SJSA1 (cell line): ENCODE results near the gene CDADC1. TPM values are rescaled to one million over a fixed set of nuclear protein-coding genes. Genes with fewer than 3 reads are reported as not detected.

ENCODE experiments used
- DNase-seq, 2 experiments: peaks; one replicate each; pipeline ENCODE4 v3.0.0-alpha.2; 2015 to 2020; ENCODE audit warnings: low spot score in 2 of 2, low read depth in 1 of 2
- H3K27ac ChIP-seq: fragments of 250-450 bp; sonication (Bioruptor Pico); 2 replicates; pipeline ENCODE4 v1.5.1; 2020; ENCODE audit warnings: mild to moderate bottlenecking, moderate library complexity
- H3K27me3 ChIP-seq: fragments of 250-450 bp; sonication (Bioruptor Pico); replicated peaks from 2 replicates; pipeline ENCODE4 v1.5.1; 2020; ENCODE audit warnings: mild to moderate bottlenecking, moderate library complexity
- H3K36me3 ChIP-seq: fragments of 250-450 bp; sonication (Bioruptor Pico); 2 replicates; pipeline ENCODE4 v1.5.1; 2020; ENCODE audit warnings: mild to moderate bottlenecking
- H3K4me1 ChIP-seq: fragments of 250-450 bp; sonication (Bioruptor Pico); replicated peaks from 2 replicates; pipeline ENCODE4 v1.6.1; 2021; ENCODE audit warnings: mild to moderate bottlenecking
- H3K4me3 ChIP-seq: fragments of 250-450 bp; sonication (Bioruptor Pico); 2 replicates; pipeline ENCODE4 v1.5.1; 2020; ENCODE audit warnings: mild to moderate bottlenecking
- H3K9me3 ChIP-seq: fragments of 250-450 bp; sonication (Bioruptor Pico); replicated peaks from 2 replicates; pipeline ENCODE4 v1.5.1; 2020; ENCODE audit warnings: mild to moderate bottlenecking
- total RNA-seq: library from RNA; depleted of rRNA; stranded (reverse); fragments of >200 nt; shearing (Covaris generic); gene quantifications from 2 replicates; pipeline ENCODE4 v1.2.3, GENCODE V29; 2014

CDADC1 gene
- total RNA-seq, 1 experiment from 2014 or later, result 4.6 TPM

DNA sequence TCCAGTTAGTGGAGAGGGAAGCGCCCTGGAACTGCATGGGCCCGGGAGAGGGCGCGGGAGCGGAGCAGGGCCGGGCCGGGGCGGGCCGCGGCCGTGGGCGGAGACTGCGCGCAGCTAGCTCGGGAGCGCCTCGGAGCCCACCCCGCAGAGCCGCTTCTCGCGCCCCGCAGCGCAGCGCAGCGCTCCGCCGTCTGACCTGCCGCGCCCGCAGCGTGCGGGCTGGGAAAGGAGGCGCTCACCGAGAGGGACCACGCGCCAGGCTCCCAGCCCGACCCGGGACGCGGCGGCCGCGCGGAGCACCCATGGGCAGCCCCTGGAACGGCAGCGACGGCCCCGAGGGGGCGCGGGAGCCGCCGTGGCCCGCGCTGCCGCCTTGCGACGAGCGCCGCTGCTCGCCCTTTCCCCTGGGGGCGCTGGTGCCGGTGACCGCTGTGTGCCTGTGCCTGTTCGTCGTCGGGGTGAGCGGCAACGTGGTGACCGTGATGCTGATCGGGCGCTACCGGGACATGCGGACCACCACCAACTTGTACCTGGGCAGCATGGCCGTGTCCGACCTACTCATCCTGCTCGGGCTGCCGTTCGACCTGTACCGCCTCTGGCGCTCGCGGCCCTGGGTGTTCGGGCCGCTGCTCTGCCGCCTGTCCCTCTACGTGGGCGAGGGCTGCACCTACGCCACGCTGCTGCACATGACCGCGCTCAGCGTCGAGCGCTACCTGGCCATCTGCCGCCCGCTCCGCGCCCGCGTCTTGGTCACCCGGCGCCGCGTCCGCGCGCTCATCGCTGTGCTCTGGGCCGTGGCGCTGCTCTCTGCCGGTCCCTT, 27.5 kb upstream of the CDADC1 start, which contains the start of gene MLNR:
TSS of gene MLNR (plus strand) at position 303 of the 820 bp plus-strand sequence. CDS start at position 303, 0 bp downstream.
- Histone ChIP-seq H3K27ac (no peak within 1 kb of the TSS), H3K4me3 (peak within 1 kb of the TSS; percentile 55), H3K9me3 (peaks cover 6% of the 10 kb centered on the region), H3K36me3 (no peaks in the 10 kb centered on the region), H3K4me1 (peaks cover 13% of the 10 kb centered on the region), H3K27me3 (peaks cover 37% of the 10 kb centered on the region)
- peak; percentile 44 to 47 for DNase-seq

DNA sequence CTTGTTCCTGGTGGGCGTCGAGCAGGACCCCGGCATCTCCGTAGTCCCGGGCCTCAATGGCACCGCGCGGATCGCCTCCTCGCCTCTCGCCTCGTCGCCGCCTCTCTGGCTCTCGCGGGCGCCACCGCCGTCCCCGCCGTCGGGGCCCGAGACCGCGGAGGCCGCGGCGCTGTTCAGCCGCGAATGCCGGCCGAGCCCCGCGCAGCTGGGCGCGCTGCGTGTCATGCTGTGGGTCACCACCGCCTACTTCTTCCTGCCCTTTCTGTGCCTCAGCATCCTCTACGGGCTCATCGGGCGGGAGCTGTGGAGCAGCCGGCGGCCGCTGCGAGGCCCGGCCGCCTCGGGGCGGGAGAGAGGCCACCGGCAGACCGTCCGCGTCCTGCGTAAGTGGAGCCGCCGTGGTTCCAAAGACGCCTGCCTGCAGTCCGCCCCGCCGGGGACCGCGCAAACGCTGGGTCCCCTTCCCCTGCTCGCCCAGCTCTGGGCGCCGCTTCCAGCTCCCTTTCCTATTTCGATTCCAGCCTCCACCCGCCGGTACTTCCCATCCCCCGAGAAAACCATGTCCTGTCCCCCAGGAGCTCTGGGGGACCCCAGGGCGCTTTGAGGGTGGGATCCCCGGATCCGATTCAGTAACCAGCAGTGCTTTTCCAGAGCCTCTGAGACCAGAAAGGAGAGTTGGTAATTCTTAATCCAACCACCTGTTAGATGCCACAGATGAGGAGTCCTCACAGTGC, 26.7 kb upstream of the CDADC1 start:
- H3K4me3 ChIP-seq, result peak overlapping the region; percentile 55
- peaks cover 13% of the 10 kb centered on the region for H3K4me1 ChIP-seq
- H3K27me3 ChIP-seq, result peaks cover 37% of the 10 kb centered on the region
- no peaks in the 10 kb centered on the region for H3K36me3 ChIP-seq
- DNase-seq, result no peak
- H3K27ac ChIP-seq, result no peak overlapping the region
- H3K9me3 ChIP-seq, result peaks cover 6% of the 10 kb centered on the region

DNA sequence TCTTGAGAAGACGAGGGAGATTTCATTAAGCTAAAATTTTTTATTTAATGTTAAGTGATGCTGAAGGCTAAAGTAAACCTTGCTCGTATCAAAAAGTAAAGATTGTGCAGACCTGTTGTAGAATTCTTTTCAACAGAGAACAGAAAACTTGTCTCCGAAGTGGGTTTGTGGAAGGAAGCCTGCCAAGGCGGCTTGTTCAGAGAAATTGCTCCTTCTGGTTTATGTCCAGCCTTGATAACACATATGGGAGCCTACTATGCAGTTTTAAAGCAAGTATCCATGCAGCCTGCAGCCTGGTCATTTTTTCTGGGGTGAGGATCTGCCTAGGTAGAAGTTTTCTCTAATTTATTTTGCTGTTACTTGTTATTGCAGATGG, 26.1 kb upstream of the CDADC1 start:
- Histone ChIP-seq H3K9me3 (peaks cover 6% of the 10 kb centered on the region), H3K27ac (no peak overlapping the region), H3K4me3 (no peak overlapping the region), H3K4me1 (peaks cover 13% of the 10 kb centered on the region), H3K36me3 (no peaks in the 10 kb centered on the region), H3K27me3 (peaks cover 37% of the 10 kb centered on the region)
- no peak for DNase-seq

- no peaks in the 10 kb centered on the region for H3K36me3 ChIP-seq
- peaks cover 28% of the 10 kb centered on the region for H3K27me3 ChIP-seq
- peaks cover 6% of the 10 kb centered on the region for H3K4me1 ChIP-seq
- peaks cover 6% of the 10 kb centered on the region for H3K9me3 ChIP-seq
- no peak overlapping the region for H3K4me3 ChIP-seq
- no peak overlapping the region for H3K27ac ChIP-seq
- no peak for DNase-seq
Observed at GRCh38 chr13:49225223-49226042, 22.3 kb upstream of the CDADC1 start.

GRCh38 chr13:49226613-49227012, 21.1 kb upstream of the CDADC1 start:
- Histone ChIP-seq H3K36me3 (no peaks in the 10 kb centered on the region), H3K27me3 (peaks cover 17% of the 10 kb centered on the region), H3K9me3 (no peaks in the 10 kb centered on the region), H3K4me3 (no peak overlapping the region), H3K27ac (no peak overlapping the region), H3K4me1 (no peaks in the 10 kb centered on the region)
- no peak for DNase-seq

GRCh38 chr13:49234741-49235140, 13.0 kb upstream of the CDADC1 start:
- H3K9me3 ChIP-seq, result no peaks in the 10 kb centered on the region
- no peaks in the 10 kb centered on the region for H3K4me1 ChIP-seq
- H3K27me3 ChIP-seq, result no peaks in the 10 kb centered on the region
- H3K4me3 ChIP-seq, result no peak overlapping the region
- DNase-seq, result no peak
- no peak overlapping the region for H3K27ac ChIP-seq
- H3K36me3 ChIP-seq, result no peaks in the 10 kb centered on the region

DNA sequence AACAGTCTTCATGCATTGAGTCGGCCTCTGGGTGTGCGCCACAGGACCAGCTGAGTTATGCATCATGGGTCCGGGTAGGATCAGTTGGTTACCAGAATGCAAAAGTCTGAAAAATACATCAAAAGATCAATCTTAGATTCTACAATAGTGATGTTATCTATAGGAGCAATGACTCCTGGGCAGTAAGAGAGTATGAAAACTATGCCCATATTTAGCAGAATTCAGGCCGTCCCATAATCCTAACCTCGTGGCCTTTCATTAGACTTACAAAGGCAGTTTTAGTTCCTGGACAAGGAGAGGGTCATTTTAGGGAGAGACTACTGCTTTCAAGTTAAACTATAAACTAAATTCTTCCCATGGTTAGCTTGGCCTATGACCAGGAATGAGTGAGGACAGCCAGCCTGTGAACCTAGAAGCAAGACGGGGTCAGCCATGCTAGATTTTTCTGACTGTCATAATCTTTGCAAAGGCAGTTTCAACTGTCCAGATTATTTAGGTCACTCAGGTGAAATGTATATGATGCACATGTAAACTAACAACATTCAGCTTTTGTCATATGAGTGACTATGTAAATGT, 11.8 kb upstream of the CDADC1 start:
- no peak overlapping the region for H3K27ac ChIP-seq
- H3K4me1 ChIP-seq, result no peaks in the 10 kb centered on the region
- no peaks in the 10 kb centered on the region for H3K9me3 ChIP-seq
- H3K36me3 ChIP-seq, result no peaks in the 10 kb centered on the region
- no peak overlapping the region for H3K4me3 ChIP-seq
- no peaks in the 10 kb centered on the region for H3K27me3 ChIP-seq
- no peak for DNase-seq

DNA sequence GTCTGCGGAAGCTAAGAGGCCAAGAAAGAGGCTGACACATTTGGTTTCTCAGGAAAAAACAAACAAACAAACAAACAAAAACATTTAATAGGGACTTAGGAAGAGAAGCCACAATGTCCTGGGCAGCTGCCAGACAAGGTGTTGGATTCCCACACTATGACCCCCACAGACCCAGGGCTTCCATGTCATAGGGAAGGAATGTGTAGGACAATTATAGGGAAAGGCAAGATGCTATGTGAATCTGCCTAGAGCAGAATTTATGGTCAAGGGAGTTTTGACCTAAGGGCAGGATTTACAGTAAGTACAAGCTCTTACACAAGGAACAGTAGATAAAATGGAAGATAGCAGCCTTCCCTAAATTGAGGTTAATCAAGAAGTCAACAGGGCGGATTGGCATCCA, 9.1 kb upstream of the CDADC1 start:
- Histone ChIP-seq H3K9me3 (no peaks in the 10 kb centered on the region), H3K4me1 (no peaks in the 10 kb centered on the region), H3K4me3 (no peak overlapping the region), H3K36me3 (no peaks in the 10 kb centered on the region), H3K27ac (no peak overlapping the region), H3K27me3 (no peaks in the 10 kb centered on the region)
- DNase-seq, result no peak

DNA sequence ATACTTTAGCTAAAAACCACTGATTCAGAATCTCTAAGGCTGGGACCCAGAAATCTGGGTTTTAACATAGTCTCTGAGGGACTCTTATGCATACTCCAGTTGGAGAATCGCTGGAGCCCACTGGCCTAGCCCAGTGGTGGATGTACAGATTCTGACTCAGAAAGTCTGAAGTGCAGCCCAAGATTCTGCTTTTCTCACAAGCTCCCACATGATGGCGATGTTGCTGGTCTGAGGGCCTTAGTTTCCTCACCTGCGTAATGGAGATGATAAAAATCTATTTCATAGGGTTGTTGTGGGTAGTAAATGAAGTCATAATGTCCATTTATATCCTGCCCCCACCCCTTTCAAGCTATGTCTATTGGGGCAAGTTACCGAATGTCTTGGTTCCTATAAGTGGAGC, 7.7 kb upstream of the CDADC1 start:
- H3K36me3 ChIP-seq, result no peaks in the 10 kb centered on the region
- no peaks in the 10 kb centered on the region for H3K27me3 ChIP-seq
- no peaks in the 10 kb centered on the region for H3K4me1 ChIP-seq
- no peak overlapping the region for H3K27ac ChIP-seq
- no peak for DNase-seq
- H3K9me3 ChIP-seq, result no peaks in the 10 kb centered on the region
- no peak overlapping the region for H3K4me3 ChIP-seq

GRCh38 chr13:49241296-49241695, 6.4 kb upstream of the CDADC1 start:
- no peaks in the 10 kb centered on the region for H3K27me3 ChIP-seq
- H3K4me1 ChIP-seq, result no peaks in the 10 kb centered on the region
- no peaks in the 10 kb centered on the region for H3K9me3 ChIP-seq
- H3K36me3 ChIP-seq, result no peaks in the 10 kb centered on the region
- H3K4me3 ChIP-seq, result no peak overlapping the region
- no peak for DNase-seq
- H3K27ac ChIP-seq, result no peak overlapping the region

DNA sequence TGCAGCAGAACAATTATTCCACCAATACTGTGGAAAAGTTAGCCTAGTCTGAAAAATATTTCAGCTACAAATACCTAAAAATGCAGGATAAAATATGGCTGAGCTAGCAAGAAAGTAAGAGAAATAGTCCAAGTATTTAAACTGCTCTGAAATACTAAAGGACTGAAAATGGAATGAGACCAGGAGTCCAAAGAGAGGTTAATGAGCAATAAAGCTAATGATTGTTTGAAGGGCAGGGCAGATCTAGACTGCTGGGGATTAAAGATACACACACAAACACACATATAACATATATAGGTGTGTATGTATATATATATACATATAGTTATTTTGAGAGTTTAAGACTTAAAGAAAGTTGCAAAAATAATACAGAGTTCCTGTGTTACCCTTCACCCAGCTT, 2.6 kb upstream of the CDADC1 start:
- Histone ChIP-seq H3K4me1 (no peaks in the 10 kb centered on the region; the same call in 1 of the 2 replicates), H3K27me3 (no peaks in the 10 kb centered on the region), H3K4me3 (no peak overlapping the region), H3K9me3 (no peaks in the 10 kb centered on the region), H3K36me3 (peaks cover 9% of the 10 kb centered on the region; the same call in 1 of the 2 replicates), H3K27ac (no peak overlapping the region)
- DNase-seq, result no peak

- H3K36me3 ChIP-seq, result peaks cover 13% of the 10 kb centered on the region; the same call in 1 of the 2 replicates
- no peak for DNase-seq
- peak overlapping the region; percentile 70 for H3K4me3 ChIP-seq
- no peaks in the 10 kb centered on the region for H3K9me3 ChIP-seq
- peaks cover 6% of the 10 kb centered on the region for H3K4me1 ChIP-seq
- H3K27me3 ChIP-seq, result no peaks in the 10 kb centered on the region
- peak overlapping the region; percentile 62; the same call in 1 of the 2 replicates for H3K27ac ChIP-seq
Observed at GRCh38 chr13:49246850-49247642, 679 bp upstream of the CDADC1 start.

DNA sequence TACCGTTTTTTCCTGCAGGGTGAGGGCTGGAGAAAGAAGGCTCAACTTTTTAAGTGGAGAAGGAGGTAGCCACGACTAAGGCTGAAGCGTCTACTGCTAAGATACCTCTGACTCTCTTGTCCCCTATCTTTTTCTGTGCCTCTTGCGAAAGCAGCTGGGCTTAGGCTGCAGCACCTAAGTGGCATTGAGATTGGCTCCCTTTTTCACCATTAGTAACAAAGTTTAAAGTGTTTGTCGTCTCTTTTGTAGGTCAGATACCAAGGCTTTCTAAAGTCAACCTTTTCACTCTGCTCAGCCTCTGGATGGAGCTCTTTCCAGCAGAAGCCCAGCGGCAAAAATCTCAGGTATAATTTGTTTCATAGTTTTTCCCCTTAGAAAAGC, 887 bp downstream of the CDADC1 start:
- Histone ChIP-seq H3K4me1 (peaks cover 7% of the 10 kb centered on the region), H3K27me3 (no peaks in the 10 kb centered on the region), H3K27ac (peak overlapping the region; percentile 62), H3K36me3 (peaks cover 13% of the 10 kb centered on the region; the same call in 1 of the 2 replicates), H3K9me3 (no peaks in the 10 kb centered on the region), H3K4me3 (peak overlapping the region; percentile 70)
- no peak for DNase-seq
